ENCODE measurements around the gene FBXL17. TPM values are rescaled to one million over a fixed set of nuclear protein-coding genes. Genes with fewer than 3 reads are reported as not detected.

The FBXL17 gene
- total and polyA plus RNA-seq, 12 donors, result 5.9 to 47.4 (median 41.1) TPM

- Histone ChIP-seq H3K36me3 (no peaks in the 10 kb centered on the region), H3K4me1 (peaks cover 0 to 27% (median 18%) of the 10 kb centered on the region in 9 donors), H3K27me3 (no peaks in the 10 kb centered on the region), H3K9me3 (no peaks in the 10 kb centered on the region), H3K4me3 (peak overlapping the region in 1 of 10 donors; percentile 13), H3K27ac (no peak overlapping the region)
- ATAC-seq (no peak), DNase-seq (no peak)
- intact Hi-C loops (cut with DNase I), result loop anchor here in 7 of 10 donors (1.0 to 5.0 kb wide), 5 partner anchors 76 to 86 kb away; no protein-coding TSS in a partner anchor
- TF ChIP-seq, protein P1, sequence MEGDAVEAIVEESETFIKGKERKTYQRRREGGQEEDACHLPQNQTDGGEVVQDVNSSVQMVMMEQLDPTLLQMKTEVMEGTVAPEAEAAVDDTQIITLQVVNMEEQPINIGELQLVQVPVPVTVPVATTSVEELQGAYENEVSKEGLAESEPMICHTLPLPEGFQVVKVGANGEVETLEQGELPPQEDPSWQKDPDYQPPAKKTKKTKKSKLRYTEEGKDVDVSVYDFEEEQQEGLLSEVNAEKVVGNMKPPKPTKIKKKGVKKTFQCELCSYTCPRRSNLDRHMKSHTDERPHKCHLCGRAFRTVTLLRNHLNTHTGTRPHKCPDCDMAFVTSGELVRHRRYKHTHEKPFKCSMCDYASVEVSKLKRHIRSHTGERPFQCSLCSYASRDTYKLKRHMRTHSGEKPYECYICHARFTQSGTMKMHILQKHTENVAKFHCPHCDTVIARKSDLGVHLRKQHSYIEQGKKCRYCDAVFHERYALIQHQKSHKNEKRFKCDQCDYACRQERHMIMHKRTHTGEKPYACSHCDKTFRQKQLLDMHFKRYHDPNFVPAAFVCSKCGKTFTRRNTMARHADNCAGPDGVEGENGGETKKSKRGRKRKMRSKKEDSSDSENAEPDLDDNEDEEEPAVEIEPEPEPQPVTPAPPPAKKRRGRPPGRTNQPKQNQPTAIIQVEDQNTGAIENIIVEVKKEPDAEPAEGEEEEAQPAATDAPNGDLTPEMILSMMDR (IDR thresholded peaks at IDR 0.05), result peak in 3 of 9 donors; percentile 2 to 14 (median 6)
- WGBS, 2 donors, result 6 to 9% methylated on average over 2 of the region's 2 CpGs
These were observed 121.1 kb downstream of the FBXL17 start for GRCh38 chr5:108260858-108261170.

DNA sequence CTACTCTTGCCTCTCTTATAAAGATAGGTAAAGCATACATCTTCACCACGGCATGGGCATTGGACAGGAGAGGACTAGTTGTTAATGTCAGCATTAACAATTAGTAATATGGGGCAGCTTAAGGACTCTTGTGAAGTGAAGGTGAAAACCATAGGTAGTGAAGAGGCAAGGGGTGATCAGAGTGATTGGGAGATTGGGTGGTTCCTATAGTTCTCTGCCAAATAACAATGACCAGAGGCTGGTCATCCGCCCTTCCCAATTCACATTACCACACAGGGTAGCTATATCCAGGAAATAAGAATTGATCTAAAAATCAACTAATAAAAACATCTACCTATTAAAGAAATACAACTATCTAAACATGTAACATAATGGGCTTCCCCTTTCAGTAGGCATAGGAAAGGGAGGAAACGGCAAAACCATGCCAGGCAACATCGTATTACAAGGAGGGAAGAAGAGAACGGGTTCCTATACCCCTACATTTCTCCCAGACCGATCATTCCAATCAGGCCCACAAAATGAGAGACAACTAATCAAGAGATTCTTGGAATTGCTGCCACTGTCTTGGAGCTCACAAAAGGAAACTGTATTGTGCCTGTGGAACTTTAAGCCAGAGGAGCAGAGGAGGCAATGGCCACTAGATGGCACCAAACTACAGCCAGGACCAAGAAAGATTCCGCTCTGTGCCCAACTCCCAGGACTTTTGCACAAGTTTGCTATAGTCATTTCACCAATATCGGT lies 121.6 kb downstream of the FBXL17 start:
- peak overlapping the region in 3 of 10 donors; percentile 13 to 29 (median 27) for H3K4me3 ChIP-seq
- ATAC-seq, result peak; percentile 83 to 96 (median 94)

DNA sequence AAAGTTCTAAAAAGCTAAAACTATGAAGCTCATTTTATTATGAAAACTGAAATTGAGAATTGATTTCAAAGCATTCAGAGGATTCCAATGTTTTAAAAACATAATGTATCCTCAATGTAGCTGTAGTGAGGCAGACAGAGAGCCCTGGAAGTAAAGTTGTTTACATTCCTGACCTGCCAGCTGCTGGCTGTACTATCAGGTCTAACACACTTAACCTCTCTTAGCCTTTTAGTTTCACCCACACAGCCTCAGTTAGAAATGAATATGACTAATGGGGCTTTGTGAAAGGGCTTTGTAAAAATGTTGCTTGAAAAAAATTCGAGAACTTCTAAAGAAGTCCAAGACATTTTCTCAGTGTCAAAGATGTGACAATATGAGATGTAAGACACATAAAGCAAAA lies 122.6 kb downstream of the FBXL17 start:
- no peaks in the 10 kb centered on the region for H3K36me3 ChIP-seq
- no peaks in the 10 kb centered on the region for H3K9me3 ChIP-seq
- H3K4me1 ChIP-seq, result peaks cover 0 to 27% (median 18%) of the 10 kb centered on the region in 9 donors
- H3K4me3 ChIP-seq, result no peak overlapping the region
- WGBS, 2 donors, result 15 to 25% methylated on average over 1 of the region's 1 CpG
- H3K27me3 ChIP-seq, result no peaks in the 10 kb centered on the region
- DNase-seq, result no peak
- no peak overlapping the region for H3K27ac ChIP-seq
- peak in 5 of 8 donors; percentile 70 to 88 (median 73) for ATAC-seq
- TF ChIP-seq, protein P1 (IDR thresholded peaks at IDR 0.05), result no peak
- intact Hi-C loops (cut with DNase I), result loop anchor here in 1 of 10 donors (10.0 kb wide), 1 partner anchor 85 kb away; no protein-coding TSS in a partner anchor

More for the DNA sequence above, 121.6 kb downstream of the FBXL17 start:
- DNase-seq, result peak; percentile 33 to 78
- Histone ChIP-seq H3K27ac (no peak overlapping the region), H3K4me1 (peaks cover 0 to 27% (median 18%) of the 10 kb centered on the region in 9 donors), H3K36me3 (no peaks in the 10 kb centered on the region), H3K27me3 (no peaks in the 10 kb centered on the region), H3K9me3 (no peaks in the 10 kb centered on the region)
- TF ChIP-seq, protein P1 (IDR thresholded peaks at IDR 0.05), result peak; percentile 89 to 97 (median 94)
- intact Hi-C loops (cut with DNase I), result loop anchor here in 7 of 10 donors (1.0 to 5.0 kb wide), 5 partner anchors 77 to 87 kb away; no protein-coding TSS in a partner anchor
- WGBS, 2 donors, result 36 to 41% methylated on average over 8 of the region's 8 CpGs

- Histone ChIP-seq H3K27ac (no peak overlapping the region), H3K4me1 (peaks cover 0 to 27% (median 18%) of the 10 kb centered on the region in 9 donors), H3K27me3 (no peaks in the 10 kb centered on the region), H3K36me3 (no peaks in the 10 kb centered on the region), H3K4me3 (no peak overlapping the region), H3K9me3 (no peaks in the 10 kb centered on the region)
- TF ChIP-seq, protein P1 (IDR thresholded peaks at IDR 0.05), result no peak
- intact Hi-C loops (cut with DNase I), result loop anchor here in 1 of 10 donors (10.0 kb wide), 1 partner anchor 87 kb away; no protein-coding TSS in a partner anchor
- no peak for ATAC-seq
- 76 to 91% methylated on average over 3 of the region's 3 CpGs for WGBS, 2 donors
- no peak for DNase-seq
These were observed 123.9 kb downstream of the FBXL17 start for GRCh38 chr5:108257996-108258395.

Data from heart right ventricle (tissue), 16 donors.